Stomach smooth muscle (tissue), 2 donors: ENCODE measurements around the gene KCTD5.

Experiments used
- H3K27ac ChIP-seq: one replicate; pipeline ENCODE4 v1.7.0; 2013; ENCODE audit warnings: mild to moderate bottlenecking, low read length, inconsistent platforms
- H3K27me3 ChIP-seq, 2 donors: one replicate each; pipeline ENCODE4 v1.7.0; 2013; ENCODE audit warnings: low read length in 2 of 2; ENCODE audit not compliant: insufficient read depth in 2 of 2, control insufficient read depth in 1 of 2
- H3K36me3 ChIP-seq, 2 donors: one replicate each; pipeline ENCODE4 v1.7.0; 2013; ENCODE audit warnings: low read length in 2 of 2; ENCODE audit not compliant: control insufficient read depth in 2 of 2, insufficient read depth in 2 of 2
- H3K4me1 ChIP-seq: one replicate; pipeline ENCODE4 v1.7.0; 2013; ENCODE audit warnings: low read length; ENCODE audit not compliant: control insufficient read depth, insufficient read depth
- H3K4me3 ChIP-seq, 2 donors: one replicate each; pipeline ENCODE4 v1.7.0; 2013; ENCODE audit warnings: low read length in 2 of 2
- H3K9ac ChIP-seq, 2 donors: one replicate each; pipeline ENCODE4 v1.7.0; 2013; ENCODE audit warnings: low read length in 2 of 2, mild to moderate bottlenecking in 1 of 2
- H3K9me3 ChIP-seq, 2 donors: one replicate each; pipeline ENCODE4 v1.7.0; 2013; ENCODE audit warnings: low read length in 2 of 2; ENCODE audit not compliant: control insufficient read depth in 2 of 2
- donor health status: healthy.
- donor health status: Pancreatic carcinoma.

The KCTD5 gene

GRCh38 chr16:2704983-2705275, 22.6 kb downstream of the KCTD5 start:
- no peaks in the 10 kb centered on the region for H3K9me3 ChIP-seq
- H3K4me3 ChIP-seq: no peak overlapping the region
- no peak overlapping the region for H3K9ac ChIP-seq
- no peak overlapping the region for H3K27ac ChIP-seq
- no peaks in the 10 kb centered on the region for H3K27me3 ChIP-seq
- H3K36me3 ChIP-seq: peaks cover 14 to 33% of the 10 kb centered on the region in 2 donors
- H3K4me1 ChIP-seq: no peaks in the 10 kb centered on the region

- Histone ChIP-seq H3K36me3 (peaks cover 10 to 30% of the 10 kb centered on the region in 2 donors), H3K27ac (no peak overlapping the region)
These were observed 23.0 kb downstream of the KCTD5 start for GRCh38 chr16:2705351-2705750.

GRCh38 chr16:2706085-2706484, 23.8 kb downstream of the KCTD5 start:
- H3K9me3 ChIP-seq: no peaks in the 10 kb centered on the region
- no peak overlapping the region for H3K9ac ChIP-seq
- peaks cover 10 to 28% of the 10 kb centered on the region in 2 donors for H3K36me3 ChIP-seq

More at GRCh38 chr16:2705351-2705750, 23.0 kb downstream of the KCTD5 start:
- Histone ChIP-seq H3K4me3 (no peak overlapping the region), H3K4me1 (no peaks in the 10 kb centered on the region), H3K27me3 (no peaks in the 10 kb centered on the region), H3K9ac (no peak overlapping the region), H3K9me3 (no peaks in the 10 kb centered on the region)

GRCh38 chr16:2706611-2707311, 24.4 kb downstream of the KCTD5 start:
- no peak overlapping the region for H3K4me3 ChIP-seq
- peaks cover 10 to 28% of the 10 kb centered on the region in 2 donors for H3K36me3 ChIP-seq
- H3K27me3 ChIP-seq: no peaks in the 10 kb centered on the region
- H3K9ac ChIP-seq: no peak overlapping the region
- H3K4me1 ChIP-seq: no peaks in the 10 kb centered on the region
- no peaks in the 10 kb centered on the region for H3K9me3 ChIP-seq
- H3K27ac ChIP-seq: no peak overlapping the region

More at GRCh38 chr16:2706085-2706484, 23.8 kb downstream of the KCTD5 start:
- H3K27ac ChIP-seq: no peak overlapping the region
- no peak overlapping the region for H3K4me3 ChIP-seq
- H3K27me3 ChIP-seq: no peaks in the 10 kb centered on the region
- no peaks in the 10 kb centered on the region for H3K4me1 ChIP-seq

- H3K36me3 ChIP-seq: peaks cover 10 to 21% of the 10 kb centered on the region in 2 donors
- H3K27ac ChIP-seq: no peak overlapping the region
- no peaks in the 10 kb centered on the region for H3K27me3 ChIP-seq
- no peak overlapping the region for H3K4me3 ChIP-seq
- H3K4me1 ChIP-seq: no peaks in the 10 kb centered on the region
- no peaks in the 10 kb centered on the region for H3K9me3 ChIP-seq
- H3K9ac ChIP-seq: no peak overlapping the region
These were observed 25.3 kb downstream of the KCTD5 start for GRCh38 chr16:2707368-2708289.

- H3K4me3 ChIP-seq: no peak overlapping the region
- H3K27ac ChIP-seq: no peak overlapping the region
- no peaks in the 10 kb centered on the region for H3K4me1 ChIP-seq
- no peaks in the 10 kb centered on the region for H3K27me3 ChIP-seq
- H3K36me3 ChIP-seq: peaks cover 10 to 16% of the 10 kb centered on the region in 2 donors
- H3K9me3 ChIP-seq: no peaks in the 10 kb centered on the region
- no peak overlapping the region for H3K9ac ChIP-seq
These were observed 25.9 kb downstream of the KCTD5 start for GRCh38 chr16:2708290-2708639.

- no peak overlapping the region for H3K4me3 ChIP-seq
- H3K9ac ChIP-seq: no peak overlapping the region
- no peaks in the 10 kb centered on the region for H3K4me1 ChIP-seq
- no peaks in the 10 kb centered on the region for H3K27me3 ChIP-seq
- H3K9me3 ChIP-seq: no peaks in the 10 kb centered on the region
- H3K27ac ChIP-seq: no peak overlapping the region
- peaks cover 10 to 16% of the 10 kb centered on the region in 2 donors for H3K36me3 ChIP-seq
These were observed 26.7 kb downstream of the KCTD5 start for GRCh38 chr16:2708955-2709587.

- Histone ChIP-seq H3K9ac (no peak overlapping the region), H3K36me3 (peaks cover 10 to 14% of the 10 kb centered on the region in 2 donors), H3K9me3 (no peaks in the 10 kb centered on the region), H3K4me3 (no peak overlapping the region), H3K27ac (no peak overlapping the region), H3K27me3 (no peaks in the 10 kb centered on the region), H3K4me1 (no peaks in the 10 kb centered on the region)
These were observed 27.3 kb downstream of the KCTD5 start for GRCh38 chr16:2709588-2709984.

GRCh38 chr16:2710021-2710710, 27.8 kb downstream of the KCTD5 start:
- Histone ChIP-seq H3K36me3 (peaks cover 10 to 14% of the 10 kb centered on the region in 2 donors), H3K27me3 (no peaks in the 10 kb centered on the region), H3K9ac (no peak overlapping the region), H3K4me3 (no peak overlapping the region), H3K4me1 (no peaks in the 10 kb centered on the region), H3K27ac (no peak overlapping the region), H3K9me3 (no peaks in the 10 kb centered on the region)

GRCh38 chr16:2710711-2711231, 28.4 kb downstream of the KCTD5 start:
- peaks cover 4% of the 10 kb centered on the region for H3K4me1 ChIP-seq
- no peak overlapping the region for H3K4me3 ChIP-seq
- H3K9ac ChIP-seq: no peak overlapping the region
- H3K36me3 ChIP-seq: peaks cover 10 to 14% of the 10 kb centered on the region in 2 donors
- H3K9me3 ChIP-seq: no peaks in the 10 kb centered on the region
- H3K27ac ChIP-seq: no peak overlapping the region
- H3K27me3 ChIP-seq: peaks cover 0 to 4% of the 10 kb centered on the region in 2 donors
